MM.1S (cell line): ENCODE results near the gene CCDC85C.

Experiments
- DNase-seq: peaks from one replicate; pipeline ENCODE4 v3.0.0-alpha.2; 2015
- H2AFZ ChIP-seq: fragments of 300-600 bp; sonication (generic); 2 replicates; pipeline ENCODE4 v1.6.0; 2016; ENCODE audit warnings: antibody characterized with exemption, low read length
- H3F3A ChIP-seq: fragments of 300-600 bp; sonication (generic); 2 replicates; pipeline ENCODE4 v1.6.1; 2016; ENCODE audit warnings: mild to moderate bottlenecking, antibody characterized with exemption, low read length, moderate library complexity, mixed read lengths; ENCODE audit not compliant: insufficient read depth
- H3K27ac ChIP-seq: fragments of 300-600 bp; sonication (generic); 2 replicates; pipeline ENCODE4 v1.5.1; 2016; ENCODE audit warnings: mild to moderate bottlenecking, low read length
- H3K27me3 ChIP-seq: fragments of 300-600 bp; sonication (generic); replicated peaks from 2 replicates; pipeline ENCODE4 v1.6.0; 2016; ENCODE audit warnings: low read length; ENCODE audit not compliant: insufficient read depth
- H3K36me3 ChIP-seq: fragments of 300-600 bp; sonication (generic); replicated peaks from 2 replicates; pipeline ENCODE4 v1.6.1; 2016; ENCODE audit warnings: mild to moderate bottlenecking, low read length, mixed read lengths; ENCODE audit not compliant: insufficient read depth
- H3K4me1 ChIP-seq: fragments of 300-600 bp; sonication (generic); 2 replicates; pipeline ENCODE4 v1.6.1; 2016; ENCODE audit warnings: low read length, mixed read lengths
- H3K4me2 ChIP-seq: fragments of 300-600 bp; sonication (generic); 2 replicates; pipeline ENCODE4 v1.6.0; 2016; ENCODE audit warnings: low read depth, low read length
- H3K4me3 ChIP-seq: fragments of 300-600 bp; sonication (generic); 2 replicates; pipeline ENCODE4 v1.5.1; 2016; ENCODE audit warnings: low read length, mixed read lengths
- H3K79me2 ChIP-seq: fragments of 300-600 bp; sonication (generic); 2 replicates; pipeline ENCODE4 v1.6.1; 2016; ENCODE audit warnings: mixed run types, low read length, mixed read lengths
- H3K9ac ChIP-seq: fragments of 300-600 bp; sonication (generic); 2 replicates; pipeline ENCODE4 v1.6.1; 2016; ENCODE audit warnings: low read length, mixed read lengths
- H3K9me2 ChIP-seq: fragments of 300-600 bp; sonication (generic); replicated peaks from 2 replicates; pipeline ENCODE4 v1.6.1; 2016; ENCODE audit warnings: mild to moderate bottlenecking, low read length, mixed read lengths; ENCODE audit not compliant: insufficient read depth
- H3K9me3 ChIP-seq: fragments of 300-600 bp; sonication (generic); replicated peaks from 2 replicates; pipeline ENCODE4 v1.6.1; 2016; ENCODE audit warnings: mild to moderate bottlenecking, low read length, mixed read lengths; ENCODE audit not compliant: insufficient read depth
- H4K20me1 ChIP-seq: fragments of 300-600 bp; sonication (generic); 2 replicates; pipeline ENCODE4 v1.6.1; 2016; ENCODE audit warnings: mild to moderate bottlenecking, low read length, moderate library complexity, mixed read lengths; ENCODE audit not compliant: insufficient read depth
- EZH2 ChIP-seq: fragments of 300-600 bp; sonication (generic); optimal IDR thresholded peaks from 2 replicates; pipeline ENCODE3; 2017; ENCODE audit warnings: low read depth, mild to moderate bottlenecking, antibody characterized with exemption, low read length, mixed read lengths
- EZH2phosphoT487 ChIP-seq: fragments of 300-600 bp; sonication (generic); IDR thresholded peaks from 2 replicates; pipeline ENCODE4 v1.6.1; 2018; ENCODE audit warnings: antibody characterized with exemption, low read length
- TF ChIP-seq, protein P1 (sequence below): fragments of 300-600 bp; sonication (generic); IDR thresholded peaks from 2 replicates; pipeline ENCODE4 v1.5.1; 2016; ENCODE audit warnings: antibody characterized with exemption, low read length, mixed read lengths

The CCDC85C gene

DNA sequence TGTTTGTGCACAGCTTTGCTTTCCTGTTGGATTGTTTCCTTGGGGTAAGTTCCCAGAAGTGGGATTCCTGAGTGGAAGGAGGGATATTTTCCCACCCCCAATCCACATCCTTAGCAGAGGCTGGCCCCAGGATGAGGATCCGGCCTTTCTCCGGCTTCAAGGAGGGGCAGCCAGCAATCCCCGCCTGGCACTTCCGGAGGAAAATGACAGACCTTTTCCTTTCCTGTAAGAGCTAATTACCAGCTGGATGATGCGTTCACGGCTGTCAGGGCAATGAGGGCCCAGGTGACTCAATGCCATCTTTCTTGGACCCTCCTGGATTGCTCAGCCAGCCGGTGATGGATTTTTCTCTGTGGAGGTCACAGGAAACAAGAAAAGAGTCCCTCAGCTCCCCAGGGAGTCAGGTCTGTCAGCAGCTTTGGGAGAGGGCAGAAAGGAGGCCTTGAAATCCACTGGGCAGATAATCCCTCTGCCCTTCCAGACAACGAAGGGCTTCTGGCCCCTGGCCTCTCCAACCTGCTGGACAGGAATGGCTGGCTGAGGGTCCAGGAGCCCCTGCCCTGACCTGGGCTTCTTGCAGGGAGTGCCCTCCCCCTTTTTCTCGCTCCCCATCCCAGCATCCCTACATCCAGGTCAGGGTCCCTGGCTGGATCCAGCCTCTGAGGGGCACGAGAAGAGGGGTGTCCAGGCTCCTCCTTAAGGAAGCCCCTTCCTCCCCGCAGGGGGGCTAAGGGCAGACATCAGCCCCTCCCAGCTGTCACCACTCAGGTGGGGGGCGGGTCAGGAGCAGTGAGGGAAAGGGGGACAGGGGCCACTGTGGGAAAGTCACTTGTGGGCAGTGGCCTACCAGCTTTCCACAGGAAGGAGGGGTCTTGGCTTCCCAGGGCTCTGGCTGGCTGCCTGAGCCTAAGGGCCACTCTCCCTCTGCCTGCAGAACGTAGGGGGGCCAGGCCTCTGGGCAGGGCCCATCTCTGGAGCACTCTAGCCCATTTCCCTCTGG is 16.1 kb upstream of the CCDC85C start:
- H3K79me2 ChIP-seq, result no peaks in the 10 kb centered on the region
- no peak overlapping the region for H3K4me3 ChIP-seq
- no peaks in the 10 kb centered on the region for H3K36me3 ChIP-seq
- H3K9me3 ChIP-seq, result no peaks in the 10 kb centered on the region
- no peaks in the 10 kb centered on the region for H3K4me1 ChIP-seq
- H3K4me2 ChIP-seq, result no peak overlapping the region
- H3K9ac ChIP-seq, result no peak overlapping the region
- no peaks in the 10 kb centered on the region for H4K20me1 ChIP-seq
- H3K27ac ChIP-seq, result no peak overlapping the region
- no peaks in the 10 kb centered on the region for H3K9me2 ChIP-seq
- TF ChIP-seq EZH2 (no peak), EZH2phosphoT487 (no peak)
- TF ChIP-seq, protein P1, sequence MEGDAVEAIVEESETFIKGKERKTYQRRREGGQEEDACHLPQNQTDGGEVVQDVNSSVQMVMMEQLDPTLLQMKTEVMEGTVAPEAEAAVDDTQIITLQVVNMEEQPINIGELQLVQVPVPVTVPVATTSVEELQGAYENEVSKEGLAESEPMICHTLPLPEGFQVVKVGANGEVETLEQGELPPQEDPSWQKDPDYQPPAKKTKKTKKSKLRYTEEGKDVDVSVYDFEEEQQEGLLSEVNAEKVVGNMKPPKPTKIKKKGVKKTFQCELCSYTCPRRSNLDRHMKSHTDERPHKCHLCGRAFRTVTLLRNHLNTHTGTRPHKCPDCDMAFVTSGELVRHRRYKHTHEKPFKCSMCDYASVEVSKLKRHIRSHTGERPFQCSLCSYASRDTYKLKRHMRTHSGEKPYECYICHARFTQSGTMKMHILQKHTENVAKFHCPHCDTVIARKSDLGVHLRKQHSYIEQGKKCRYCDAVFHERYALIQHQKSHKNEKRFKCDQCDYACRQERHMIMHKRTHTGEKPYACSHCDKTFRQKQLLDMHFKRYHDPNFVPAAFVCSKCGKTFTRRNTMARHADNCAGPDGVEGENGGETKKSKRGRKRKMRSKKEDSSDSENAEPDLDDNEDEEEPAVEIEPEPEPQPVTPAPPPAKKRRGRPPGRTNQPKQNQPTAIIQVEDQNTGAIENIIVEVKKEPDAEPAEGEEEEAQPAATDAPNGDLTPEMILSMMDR, result no peak
- no peaks in the 10 kb centered on the region for H3K27me3 ChIP-seq
- no peak for DNase-seq
- H3F3A ChIP-seq, result no peaks in the 10 kb centered on the region
- H2AFZ ChIP-seq, result no peak overlapping the region

DNA sequence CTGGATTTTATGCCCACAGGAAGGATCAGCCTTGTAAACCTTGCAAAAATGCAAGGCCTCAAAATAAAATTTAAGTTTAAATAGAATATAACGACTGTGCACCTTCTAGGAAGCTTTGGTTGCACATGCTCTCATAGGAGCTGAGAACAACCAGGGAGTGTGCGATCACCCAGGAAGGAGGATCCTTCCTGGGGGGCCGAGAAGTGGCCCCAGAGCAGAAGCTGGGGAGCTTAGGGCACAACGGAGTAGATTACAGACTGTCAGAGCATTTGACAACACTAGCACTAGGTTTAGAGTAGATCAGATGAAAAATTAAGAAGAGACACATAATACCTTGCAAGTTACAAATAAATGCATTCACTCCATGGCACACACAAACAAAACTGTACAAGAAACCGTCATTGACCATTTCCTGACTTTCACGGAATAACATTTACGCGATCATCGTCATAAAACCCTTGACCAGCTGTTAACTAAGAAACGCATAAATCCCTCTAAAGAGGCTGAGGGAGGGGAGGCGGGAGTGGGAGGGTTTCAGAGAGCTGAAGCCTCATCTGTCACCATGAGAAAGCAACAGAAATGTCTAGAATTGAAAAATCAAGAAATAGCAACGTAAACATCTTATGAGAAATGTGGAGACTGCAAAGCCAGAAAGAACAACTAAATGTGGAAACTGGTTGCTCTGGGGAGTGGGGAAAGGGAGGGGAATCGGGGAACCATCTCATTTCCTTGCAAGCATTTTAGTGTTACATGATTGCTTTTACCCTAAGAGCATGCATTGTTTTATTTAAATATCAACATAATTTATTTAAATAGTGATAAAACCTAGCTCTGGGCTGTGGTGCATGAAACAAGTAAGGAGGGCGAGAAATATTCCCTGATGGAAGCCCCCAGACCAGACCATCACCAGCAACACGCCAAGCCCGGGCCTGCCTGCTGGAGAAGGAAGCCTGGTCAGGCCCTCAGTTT is 13.1 kb upstream of the CCDC85C start:
- Histone ChIP-seq H3F3A (no peaks in the 10 kb centered on the region), H3K27me3 (no peaks in the 10 kb centered on the region), H4K20me1 (no peaks in the 10 kb centered on the region), H3K9ac (no peak overlapping the region), H3K9me2 (no peaks in the 10 kb centered on the region), H3K79me2 (no peaks in the 10 kb centered on the region), H3K4me2 (no peak overlapping the region), H3K36me3 (no peaks in the 10 kb centered on the region), H2AFZ (no peak overlapping the region), H3K4me1 (no peaks in the 10 kb centered on the region), H3K9me3 (no peaks in the 10 kb centered on the region), H3K4me3 (no peak overlapping the region), H3K27ac (no peak overlapping the region)
- DNase-seq, result no peak
- no peak for TF ChIP-seq EZH2
- TF ChIP-seq EZH2phosphoT487, result no peak
- TF ChIP-seq, protein P1, result no peak

DNA sequence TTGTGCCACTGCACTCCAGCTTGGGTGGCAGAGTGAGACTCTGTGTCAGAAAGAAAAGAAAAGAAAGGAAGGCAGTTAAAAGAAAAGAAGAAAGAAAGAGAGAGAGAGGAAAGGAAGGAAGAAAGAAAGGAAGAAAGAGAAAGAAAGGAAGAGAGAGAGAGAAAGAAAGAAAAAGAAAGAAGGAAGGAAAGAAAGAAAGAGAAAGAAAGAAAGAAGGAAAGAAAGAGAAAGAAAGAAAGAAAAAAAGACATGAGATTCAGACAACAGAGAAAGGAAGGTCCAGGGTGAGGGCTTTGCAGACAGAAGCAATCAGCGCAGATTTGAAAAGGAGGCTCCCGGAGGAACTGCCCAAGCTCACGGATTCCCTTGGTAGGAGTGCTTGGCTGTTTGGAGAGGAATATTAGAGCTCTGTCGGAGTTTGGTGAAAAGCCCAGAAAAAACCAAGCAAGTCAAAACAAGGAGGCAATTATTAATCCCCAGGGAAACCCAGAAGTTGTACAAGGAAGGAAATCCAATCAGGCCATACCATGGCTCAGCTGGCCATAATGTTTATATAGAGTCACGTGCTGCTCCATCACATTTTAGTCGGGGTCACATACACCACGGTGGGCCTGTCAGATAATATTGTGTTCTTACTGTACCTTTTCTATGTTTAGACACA is 11.6 kb upstream of the CCDC85C start:
- TF ChIP-seq, protein P1, result no peak
- TF ChIP-seq EZH2, result no peak
- no peak for TF ChIP-seq EZH2phosphoT487
- Histone ChIP-seq H3K9ac (no peak overlapping the region), H3K4me3 (no peak overlapping the region), H3K27me3 (no peaks in the 10 kb centered on the region), H3K9me3 (no peaks in the 10 kb centered on the region), H3K9me2 (no peaks in the 10 kb centered on the region), H4K20me1 (no peaks in the 10 kb centered on the region), H3K36me3 (no peaks in the 10 kb centered on the region), H3K27ac (no peak overlapping the region), H3K4me1 (no peaks in the 10 kb centered on the region), H3K79me2 (no peaks in the 10 kb centered on the region), H2AFZ (no peak overlapping the region), H3F3A (no peaks in the 10 kb centered on the region), H3K4me2 (no peak overlapping the region)
- no peak for DNase-seq
